BLaER1 (cell line): Measurements from ENCODE around the gene KRTCAP2.
A peak's percentile ranks its signal among the peaks of the same experiment; 100 is the strongest.

Experiments used
- H3K27ac ChIP-seq: shearing (Covaris generic); formaldehyde crosslinking; 2 replicates; pipeline ENCODE4 v1.8.1; 2022
- H3K27me3 ChIP-seq: shearing (Covaris generic); formaldehyde crosslinking; 2 replicates; pipeline ENCODE4 v1.8.1; 2022
- H3K36me3 ChIP-seq: shearing (Covaris generic); formaldehyde crosslinking; 2 replicates; pipeline ENCODE4 v1.8.1; 2022
- H3K4me1 ChIP-seq: shearing (Covaris generic); formaldehyde crosslinking; 2 replicates; pipeline ENCODE4 v1.8.1; 2022
- H3K4me2 ChIP-seq: shearing (Covaris generic); formaldehyde crosslinking; 2 replicates; pipeline ENCODE4 v1.8.1; 2022
- H3K4me3 ChIP-seq: shearing (Covaris generic); formaldehyde crosslinking; 2 replicates; pipeline ENCODE4 v1.8.1; 2022
- H3K9ac ChIP-seq: shearing (Covaris generic); formaldehyde crosslinking; 2 replicates; pipeline ENCODE4 v1.8.1; 2022
- H3K9me3 ChIP-seq: shearing (Covaris generic); formaldehyde crosslinking; 2 replicates; pipeline ENCODE4 v1.8.1; 2022
- H4K20me1 ChIP-seq: shearing (Covaris generic); formaldehyde crosslinking; 2 replicates; pipeline ENCODE4 v1.8.1; 2022
- Cebpa-rat ChIP-seq: shearing (Covaris generic); IDR thresholded peaks from 2 replicates; pipeline ENCODE4 v1.8.1; 2022

KRTCAP2 gene

GRCh38 chr1:155184835-155185782 is 12.0 kb upstream of the KRTCAP2 start:
- H3K4me2 ChIP-seq = peak overlapping the region; percentile 98
- no peak for TF ChIP-seq Cebpa-rat

DNA sequence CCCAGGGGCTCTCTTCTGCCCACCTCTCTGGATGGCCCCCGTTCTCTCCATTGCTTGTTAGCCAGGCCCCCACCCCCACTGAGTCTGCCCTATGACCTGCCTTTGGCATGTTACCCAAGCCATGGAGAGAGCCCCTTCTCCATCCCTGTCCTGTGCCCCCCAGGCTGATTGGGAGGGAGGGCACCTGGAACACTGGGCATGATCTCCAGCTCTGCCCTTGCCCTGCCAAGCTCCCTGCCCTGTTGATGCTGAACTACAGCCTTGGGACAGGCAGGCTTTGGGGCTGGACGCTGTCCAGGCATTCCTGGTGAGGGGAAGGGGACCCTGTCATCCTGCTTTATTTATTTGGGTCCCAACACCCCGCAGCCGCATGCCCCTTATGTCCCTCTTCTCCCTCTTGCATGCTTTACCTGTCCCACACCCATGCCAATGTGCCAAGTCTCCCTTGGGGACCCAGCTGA is 11.3 kb upstream of the KRTCAP2 start:
- H3K9ac ChIP-seq = peak overlapping the region; percentile 73
- H3K4me2 ChIP-seq = peak overlapping the region; percentile 98
- 0 out of 2 replicates have a peak, but pooled peaks cover 11% of the 10 kb centered on the region for H4K20me1 ChIP-seq
- no peak for TF ChIP-seq Cebpa-rat
- peaks cover 42% of the 10 kb centered on the region for H3K36me3 ChIP-seq
- peaks cover 57% of the 10 kb centered on the region for H3K4me1 ChIP-seq
- H3K4me3 ChIP-seq = peak overlapping the region; percentile 48
- H3K27ac ChIP-seq = peak overlapping the region; percentile 86
- no peaks in the 10 kb centered on the region for H3K9me3 ChIP-seq
- H3K27me3 ChIP-seq = no peaks in the 10 kb centered on the region

More at GRCh38 chr1:155184835-155185782, 12.0 kb upstream of the KRTCAP2 start:
- H3K4me1 ChIP-seq = peaks cover 57% of the 10 kb centered on the region
- no peaks in the 10 kb centered on the region for H3K9me3 ChIP-seq
- H3K9ac ChIP-seq = peak overlapping the region; percentile 73
- H3K27me3 ChIP-seq = no peaks in the 10 kb centered on the region
- H3K27ac ChIP-seq = peak overlapping the region; percentile 86
- 0 out of 2 replicates have a peak, but pooled peaks cover 11% of the 10 kb centered on the region for H4K20me1 ChIP-seq
- peaks cover 35% of the 10 kb centered on the region for H3K36me3 ChIP-seq
- H3K4me3 ChIP-seq = peak overlapping the region; percentile 48

DNA sequence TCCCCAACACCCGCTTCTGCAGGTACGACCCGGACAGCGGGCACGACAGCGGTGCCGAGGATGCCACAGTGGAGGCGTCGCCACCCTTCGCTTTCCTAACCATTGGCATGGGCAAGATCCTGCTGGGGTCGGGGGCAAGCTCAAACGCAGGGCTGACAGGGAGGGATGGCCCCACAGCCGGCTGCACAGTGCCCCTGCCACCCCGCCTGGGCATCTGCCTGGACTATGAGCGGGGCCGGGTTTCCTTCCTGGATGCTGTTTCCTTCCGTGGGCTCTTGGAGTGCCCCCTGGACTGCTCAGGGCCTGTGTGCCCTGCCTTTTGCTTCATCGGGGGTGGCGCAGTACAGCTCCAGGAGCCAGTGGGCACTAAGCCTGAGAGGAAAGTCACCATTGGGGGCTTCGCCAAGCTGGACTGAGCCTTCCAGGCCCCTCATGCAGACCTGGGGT is 10.7 kb upstream of the KRTCAP2 start:
- Histone ChIP-seq H3K9me3 (no peaks in the 10 kb centered on the region), H3K9ac (peak overlapping the region; percentile 73), H4K20me1 (0 out of 2 replicates have a peak, but pooled peaks cover 11% of the 10 kb centered on the region), H3K4me3 (peak overlapping the region; percentile 48; the same call in 1 of the 2 replicates), H3K36me3 (peaks cover 48% of the 10 kb centered on the region), H3K4me2 (peak overlapping the region; percentile 98), H3K27me3 (no peaks in the 10 kb centered on the region), H3K27ac (peak overlapping the region; percentile 86), H3K4me1 (peaks cover 62% of the 10 kb centered on the region)
- TF ChIP-seq Cebpa-rat = no peak

DNA sequence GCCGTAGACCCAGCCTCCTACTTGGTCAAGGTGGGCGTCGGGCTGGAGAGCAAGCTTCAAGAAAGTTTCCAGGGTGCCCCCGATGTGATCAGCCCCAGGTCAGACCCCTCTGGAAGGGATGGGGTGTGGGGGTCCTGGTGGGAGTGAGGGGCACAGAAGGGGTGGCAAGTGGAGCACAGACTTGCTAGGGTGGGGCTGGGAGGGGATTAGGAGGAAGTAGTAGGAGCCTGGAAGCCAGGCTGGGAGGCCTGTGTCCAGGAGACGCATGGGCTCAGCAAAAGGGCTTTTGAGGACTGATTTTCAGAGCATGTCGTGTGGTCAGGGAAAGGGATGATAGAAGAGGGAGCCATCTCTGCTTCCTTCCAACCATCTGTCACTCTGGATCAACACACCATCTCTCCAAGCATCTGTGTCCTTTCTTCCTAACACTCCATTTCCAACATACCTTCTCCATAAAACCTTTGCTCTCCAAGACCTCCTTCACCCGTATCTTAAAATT is 9.0 kb upstream of the KRTCAP2 start:
- Histone ChIP-seq H3K9me3 (no peaks in the 10 kb centered on the region), H3K4me3 (no peak overlapping the region), H3K9ac (no peak overlapping the region), H3K36me3 (peaks cover 63% of the 10 kb centered on the region), H3K27ac (no peak overlapping the region), H3K27me3 (no peaks in the 10 kb centered on the region), H3K4me2 (no peak overlapping the region), H4K20me1 (0 out of 2 replicates have a peak, but pooled peaks cover 11% of the 10 kb centered on the region), H3K4me1 (peaks cover 65% of the 10 kb centered on the region)
- TF ChIP-seq Cebpa-rat = no peak

DNA sequence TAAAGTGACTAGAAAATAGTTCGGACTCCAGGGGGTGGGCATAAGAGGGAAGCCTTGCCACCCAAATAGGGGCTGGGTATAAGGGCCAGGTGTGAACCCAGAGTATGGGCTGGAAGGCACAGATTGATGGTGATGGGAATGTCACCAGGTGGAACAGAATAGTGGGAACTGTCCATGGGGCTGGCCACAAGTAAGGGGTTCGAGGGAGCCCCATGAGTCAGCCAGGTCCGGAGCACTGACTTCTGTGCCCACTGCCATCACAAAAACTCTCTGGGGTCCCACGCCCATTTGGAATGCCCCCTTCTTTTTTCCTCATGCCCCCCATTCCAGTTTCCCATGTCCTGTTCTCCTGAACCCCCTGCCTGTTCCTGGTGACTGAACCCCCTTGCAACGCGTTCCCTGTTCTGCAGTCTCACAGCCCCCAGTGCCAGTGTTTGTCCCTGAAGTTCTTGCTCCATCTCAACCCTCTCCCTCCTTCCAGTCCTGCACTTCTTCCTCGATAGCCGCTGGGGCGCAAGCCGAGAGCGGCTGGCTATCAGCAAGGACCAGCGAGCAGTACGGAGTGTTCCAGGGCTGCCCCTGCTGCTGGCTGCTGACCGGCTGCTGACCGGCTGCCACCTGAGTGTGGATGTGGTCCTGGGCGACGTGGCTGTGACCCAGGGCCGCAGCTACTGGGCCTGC is 8.4 kb upstream of the KRTCAP2 start:
- TF ChIP-seq Cebpa-rat = no peak
- H3K9ac ChIP-seq = no peak overlapping the region

GRCh38 chr1:155179112-155180031 is 6.3 kb upstream of the KRTCAP2 start:
- Histone ChIP-seq H3K4me2 (no peak overlapping the region), H3K4me1 (peaks cover 62% of the 10 kb centered on the region), H4K20me1 (peaks cover 14% of the 10 kb centered on the region; the same call in 1 of the 2 replicates), H3K27me3 (no peaks in the 10 kb centered on the region), H3K36me3 (peaks cover 67% of the 10 kb centered on the region), H3K4me3 (no peak overlapping the region), H3K9ac (no peak overlapping the region), H3K9me3 (no peaks in the 10 kb centered on the region), H3K27ac (peak overlapping the region; percentile 22; the same call in 1 of the 2 replicates)
- no peak for TF ChIP-seq Cebpa-rat

More for the DNA sequence above, 8.4 kb upstream of the KRTCAP2 start:
- Histone ChIP-seq H3K4me1 (peaks cover 65% of the 10 kb centered on the region), H3K36me3 (peaks cover 67% of the 10 kb centered on the region), H3K4me3 (no peak overlapping the region), H3K27me3 (no peaks in the 10 kb centered on the region), H4K20me1 (0 out of 2 replicates have a peak, but pooled peaks cover 11% of the 10 kb centered on the region), H3K4me2 (no peak overlapping the region), H3K9me3 (no peaks in the 10 kb centered on the region), H3K27ac (no peak overlapping the region)

- H4K20me1 ChIP-seq = peaks cover 7% of the 10 kb centered on the region; the same call in 1 of the 2 replicates
- H3K36me3 ChIP-seq = peaks cover 61% of the 10 kb centered on the region
- H3K4me2 ChIP-seq = no peak overlapping the region
- TF ChIP-seq Cebpa-rat = no peak
- H3K27ac ChIP-seq = peak overlapping the region; percentile 22; the same call in 1 of the 2 replicates
- no peak overlapping the region for H3K4me3 ChIP-seq
- peaks cover 55% of the 10 kb centered on the region for H3K4me1 ChIP-seq
- no peaks in the 10 kb centered on the region for H3K9me3 ChIP-seq
- H3K27me3 ChIP-seq = no peaks in the 10 kb centered on the region
- no peak overlapping the region for H3K9ac ChIP-seq
Measured at GRCh38 chr1:155178441-155179111, 5.5 kb upstream of the KRTCAP2 start.

DNA sequence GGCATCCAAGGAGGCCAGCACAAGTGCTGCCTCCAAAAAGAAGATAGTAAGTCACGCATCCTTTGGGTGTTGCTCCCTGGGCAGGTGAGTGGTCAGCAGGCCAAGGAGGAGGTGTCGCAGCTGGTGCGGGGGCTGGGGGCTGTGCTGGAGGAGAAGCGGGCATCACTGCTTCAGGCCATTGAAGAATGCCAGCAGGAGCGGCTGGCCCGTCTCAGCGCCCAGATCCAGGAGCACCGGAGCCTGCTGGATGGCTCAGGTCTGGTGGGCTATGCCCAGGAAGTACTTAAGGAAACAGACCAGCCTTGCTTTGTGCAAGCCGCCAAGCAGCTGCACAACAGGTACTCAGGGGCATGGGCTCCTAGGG is 4.8 kb upstream of the KRTCAP2 start:
- no peak overlapping the region for H3K4me3 ChIP-seq
- TF ChIP-seq Cebpa-rat = no peak
- H4K20me1 ChIP-seq = peaks cover 7% of the 10 kb centered on the region; the same call in 1 of the 2 replicates
- H3K36me3 ChIP-seq = peaks cover 58% of the 10 kb centered on the region
- no peak overlapping the region for H3K27ac ChIP-seq
- H3K27me3 ChIP-seq = no peaks in the 10 kb centered on the region
- no peak overlapping the region for H3K4me2 ChIP-seq
- H3K9me3 ChIP-seq = no peaks in the 10 kb centered on the region
- H3K9ac ChIP-seq = no peak overlapping the region
- H3K4me1 ChIP-seq = peaks cover 51% of the 10 kb centered on the region
